Stimulated activated CD4-positive, alpha-beta T cell treated with anti-CD3 and anti-CD28 coated beads, TNF-alpha, amount 100 ng/mL, for 4 hours (primary cell): ENCODE results near the gene RASGRP3.

Experiments
- DNase-seq, 3 experiments: peaks; one replicate each; pipeline ENCODE4 v3.0.0-alpha.2; 2020; ENCODE audit warnings: low read depth in 3 of 3

Gene RASGRP3

GRCh38 chr2:33492399-33493134 is 16.1 kb downstream of the RASGRP3 start:
- DNase-seq = no peak

GRCh38 chr2:33494155-33494779 is 17.8 kb downstream of the RASGRP3 start:
- no peak for DNase-seq

GRCh38 chr2:33494877-33495641 is 18.6 kb downstream of the RASGRP3 start:
- no peak for DNase-seq

DNA sequence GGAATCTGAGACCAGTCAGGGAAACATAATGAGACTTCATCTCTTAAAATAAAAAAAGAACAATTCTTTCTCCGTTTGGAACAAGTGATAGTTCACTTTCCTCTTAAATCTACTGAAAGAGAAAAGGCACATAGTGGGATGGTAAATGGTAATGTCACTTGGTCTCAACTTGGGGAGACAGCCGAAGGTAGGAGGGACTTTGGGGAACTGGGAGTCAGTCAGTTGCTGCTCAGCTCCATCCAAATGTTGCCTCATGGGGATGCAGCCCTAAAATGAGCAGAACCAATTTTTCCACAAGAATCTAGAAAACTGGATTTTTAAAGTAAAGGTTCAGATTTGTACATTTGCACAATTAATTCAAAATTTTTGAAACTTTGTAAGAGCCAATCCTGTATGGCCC is 19.2 kb downstream of the RASGRP3 start:
- no peak for DNase-seq

DNA sequence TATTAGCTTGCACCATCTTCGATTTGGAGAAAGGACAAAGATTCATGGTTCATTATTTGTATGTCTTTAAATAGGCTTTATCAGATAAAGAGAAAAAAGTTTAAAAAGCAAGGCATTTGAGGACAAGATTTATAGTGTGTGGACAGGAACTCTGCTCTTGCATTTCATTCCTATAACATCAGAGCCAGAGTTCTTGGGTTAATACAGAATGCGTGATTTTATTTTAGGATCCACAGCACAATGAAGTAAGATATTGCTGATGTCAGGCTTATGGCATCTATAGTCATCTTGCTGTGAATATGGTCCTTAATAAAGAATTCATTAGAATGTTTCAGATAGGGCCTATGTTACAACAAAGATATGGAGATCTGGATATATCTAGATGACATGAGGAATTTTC is 19.7 kb downstream of the RASGRP3 start:
- DNase-seq = no peak

GRCh38 chr2:33496726-33497125 is 20.3 kb downstream of the RASGRP3 start:
- no peak for DNase-seq

- DNase-seq = no peak
Observed at GRCh38 chr2:33497221-33497650, 20.8 kb downstream of the RASGRP3 start.

- no peak for DNase-seq
Observed at GRCh38 chr2:33498291-33498956, 22.0 kb downstream of the RASGRP3 start.

GRCh38 chr2:33500177-33500576 is 23.7 kb downstream of the RASGRP3 start:
- no peak for DNase-seq

DNA sequence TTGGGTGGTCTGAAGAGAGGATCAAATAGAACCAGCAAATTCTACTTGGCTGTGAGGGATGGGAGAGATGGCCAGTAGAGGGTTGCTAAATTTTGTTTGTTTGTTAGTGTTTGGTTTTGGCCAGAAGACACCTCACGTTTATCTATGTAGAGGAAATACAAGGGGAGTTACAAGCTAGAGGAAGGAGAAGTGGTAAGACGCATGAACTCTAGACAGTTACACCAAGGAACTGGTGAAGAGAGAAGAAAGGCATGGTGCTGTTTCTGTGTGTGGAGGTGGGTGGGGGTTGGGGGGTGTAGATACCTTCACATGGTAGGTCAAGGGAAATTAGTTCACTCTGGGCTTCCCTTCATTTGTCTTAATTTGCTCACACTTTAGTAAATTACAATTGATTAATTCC is 25.6 kb downstream of the RASGRP3 start:
- no peak for DNase-seq

GRCh38 chr2:33503002-33503401 is 26.6 kb downstream of the RASGRP3 start:
- DNase-seq = no peak

DNA sequence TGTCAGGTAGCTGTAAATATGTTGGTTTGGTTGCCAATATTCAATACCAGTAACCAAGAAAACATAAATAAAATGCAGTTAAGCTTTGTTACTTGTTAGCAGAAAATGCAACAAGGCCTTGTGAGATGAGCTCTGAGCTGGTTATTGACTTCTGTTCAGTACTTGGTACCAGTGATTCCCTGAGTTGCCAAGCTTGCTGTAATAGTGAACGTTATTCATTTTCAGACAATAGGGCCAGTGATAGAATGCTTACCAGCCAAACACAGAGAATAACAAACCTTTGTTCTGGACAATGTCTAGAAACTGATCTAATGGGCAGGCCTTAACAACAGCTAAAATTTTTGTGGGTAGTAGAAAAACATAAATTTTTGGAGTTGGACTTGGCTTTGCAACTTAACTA is 29.5 kb downstream of the RASGRP3 start:
- no peak for DNase-seq

DNA sequence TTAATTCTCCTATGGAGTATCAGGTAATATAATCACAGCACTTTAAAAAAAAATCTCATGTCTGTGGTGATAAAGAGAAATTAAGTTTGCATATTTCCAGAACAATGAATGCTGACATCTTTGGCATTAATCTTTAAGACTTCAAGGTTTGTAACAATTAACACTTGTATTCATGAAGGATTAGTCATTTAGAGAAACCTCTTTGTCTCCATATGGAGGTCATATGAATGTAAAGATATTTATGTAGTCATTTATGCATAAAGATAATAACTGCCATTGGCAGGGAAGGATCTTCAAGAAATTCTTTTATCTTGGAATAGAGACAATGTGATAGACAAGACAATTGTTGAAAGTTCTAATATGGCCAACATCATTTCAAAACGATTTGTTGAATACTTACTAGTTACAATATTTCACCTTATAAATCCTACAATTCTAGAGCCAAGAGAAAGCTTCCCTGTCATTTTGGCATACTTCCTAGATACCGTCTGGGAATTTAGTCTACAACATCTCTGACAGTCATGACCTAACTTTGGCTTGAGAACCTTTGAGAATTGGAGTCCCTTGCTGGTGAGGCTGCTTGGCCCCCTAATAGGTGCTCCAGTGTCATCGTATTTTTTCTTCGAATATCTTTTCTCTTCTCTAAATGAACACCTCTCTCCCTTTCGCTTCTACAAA is 33.6 kb downstream of the RASGRP3 start:
- DNase-seq = no peak

DNA sequence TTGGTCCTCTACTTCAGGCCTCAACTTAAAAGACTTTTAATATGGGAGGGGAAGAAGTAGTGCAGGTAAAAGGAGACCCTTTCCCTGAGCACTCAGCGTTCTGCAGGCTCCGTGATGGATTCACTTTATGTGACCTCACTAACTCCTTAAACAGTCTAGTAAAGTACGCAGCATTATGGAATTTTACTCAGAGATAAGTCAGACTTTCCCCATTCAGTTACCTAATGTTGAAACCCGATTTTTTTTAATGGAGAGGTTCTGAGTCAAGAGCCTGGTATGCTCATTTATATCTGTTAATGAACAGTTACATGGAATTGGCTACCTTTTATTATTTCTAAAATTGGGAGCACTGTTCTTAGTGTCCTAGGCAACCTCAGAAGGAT is 34.1 kb downstream of the RASGRP3 start:
- DNase-seq = no peak

DNA sequence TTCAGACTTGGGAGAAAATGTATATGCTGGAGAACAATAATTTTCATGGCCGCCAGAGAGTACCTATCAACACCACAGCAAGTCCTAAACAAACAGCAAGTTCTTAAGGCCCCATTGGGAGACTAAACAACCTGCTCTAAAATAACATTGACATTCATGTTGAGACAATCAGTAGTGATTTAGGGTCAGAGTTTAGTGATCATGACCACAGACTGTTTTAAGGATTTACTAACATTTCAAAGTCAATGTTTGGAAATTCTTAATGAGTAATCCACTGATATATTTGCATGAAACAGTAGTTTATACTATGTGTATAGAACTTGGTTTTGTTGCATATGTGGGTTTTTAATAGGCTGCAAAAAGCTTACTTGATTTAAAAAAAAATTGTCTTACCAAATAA is 34.7 kb downstream of the RASGRP3 start:
- DNase-seq = no peak

- DNase-seq = no peak
Observed at GRCh38 chr2:33512112-33512511, 35.7 kb downstream of the RASGRP3 start.

GRCh38 chr2:33513480-33513879 is 37.0 kb downstream of the RASGRP3 start:
- no peak for DNase-seq

GRCh38 chr2:33516456-33516995 is 40.1 kb downstream of the RASGRP3 start:
- no peak for DNase-seq

DNA sequence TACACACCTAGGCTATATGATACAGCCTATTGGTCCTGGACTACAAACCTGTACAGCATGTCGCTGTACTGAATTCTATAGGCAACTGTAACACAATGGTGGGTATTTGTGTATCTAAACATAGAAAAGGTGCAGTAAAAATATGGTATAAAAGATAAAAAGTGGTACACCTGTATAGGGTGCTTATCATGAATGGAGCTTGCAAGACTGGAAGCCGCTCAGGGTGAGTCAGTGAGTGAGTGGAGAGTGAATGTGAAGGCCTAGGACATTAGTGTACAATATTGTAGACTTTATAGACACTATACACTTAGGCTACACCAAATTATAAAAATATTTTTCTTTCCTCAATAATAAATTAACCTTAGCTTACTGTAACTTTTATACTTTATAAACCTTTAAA is 41.8 kb downstream of the RASGRP3 start:
- no peak for DNase-seq

- DNase-seq = no peak
Observed at GRCh38 chr2:33518929-33519328, 42.5 kb downstream of the RASGRP3 start.

DNA sequence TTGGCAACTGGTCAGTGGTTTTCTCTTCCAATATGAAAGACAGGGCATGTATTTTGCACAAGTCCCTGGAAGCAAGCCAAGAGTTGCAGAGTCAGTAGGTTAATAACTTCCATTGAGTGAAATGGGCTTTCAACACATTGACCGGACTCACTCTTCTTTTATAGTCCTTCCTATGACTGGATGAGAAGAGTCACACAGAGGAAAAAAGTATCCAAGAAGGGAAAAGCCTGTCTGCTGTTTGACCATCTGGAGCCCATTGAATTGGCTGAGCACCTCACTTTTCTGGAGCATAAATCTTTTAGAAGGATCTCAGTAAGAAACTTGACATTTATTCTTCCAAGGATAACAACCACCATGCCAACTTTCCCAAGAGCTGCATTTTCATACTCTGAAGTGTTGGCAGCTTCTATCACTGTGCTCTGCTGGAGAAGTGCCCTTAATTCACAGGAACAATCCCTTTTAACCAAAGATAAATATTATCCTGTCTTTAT is 45.4 kb downstream of the RASGRP3 start:
- DNase-seq = no peak
